Tibial nerve (tissue), 3 donors: Measurements from ENCODE around the gene YWHAQ.

Experiments used
- CTCF ChIP-seq, 5 experiments: fragments of 200-600 bp in 3 of 5; fragments of 450-650 bp in 2 of 5; sonication (generic) in 3 of 5; IDR thresholded peaks; one replicate each; pipeline ENCODE4 v1.5.1; 2016 to 2019; ENCODE audit warnings: antibody characterized with exemption in 5 of 5, mild to moderate bottlenecking in 3 of 5, moderate library complexity in 2 of 5
- POLR2A ChIP-seq, 2 donors: fragments of 450-650 bp; IDR thresholded peaks; one replicate each; pipeline ENCODE4 v1.6.1; 2017; ENCODE audit warnings: antibody characterized with exemption in 2 of 2, mild to moderate bottlenecking in 2 of 2, moderate library complexity in 2 of 2

GRCh38 chr2:9596621-9597311 is 34.0 kb downstream of the YWHAQ start:
- no peak for TF ChIP-seq CTCF (IDR thresholded peaks at IDR 0.05)
- TF ChIP-seq POLR2A (IDR thresholded peaks at IDR 0.05) = no peak
